ENCODE measurements around the gene CPEB3. TPM values are rescaled to one million over a fixed set of nuclear protein-coding genes. Genes with fewer than 3 reads are reported as not detected.

Gene CPEB3
- total RNA-seq, 2 donors from 2014 or later: 1.7 to 2.2 TPM

DNA sequence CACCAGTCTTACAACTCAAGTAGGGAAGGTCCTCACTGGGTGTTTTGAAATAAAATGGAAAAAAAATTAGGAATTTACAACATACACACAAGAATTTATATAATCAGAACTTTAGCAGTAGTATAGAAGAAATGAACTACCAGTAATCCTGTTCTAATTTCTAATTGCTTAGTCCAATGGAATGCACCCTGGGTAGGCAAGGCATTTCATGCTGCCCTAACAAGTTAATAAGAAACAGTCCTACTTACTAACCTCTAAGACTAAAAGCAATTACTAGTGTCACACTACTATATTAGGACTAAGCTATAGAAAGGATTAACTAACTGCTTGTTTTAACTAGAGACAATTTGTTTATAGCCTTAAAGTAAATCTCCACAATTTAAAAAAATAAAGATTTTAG lies 209.2 kb downstream of the CPEB3 start:
- H3K27ac Mint-ChIP-seq: no peak overlapping the region
- H3K9me3 Mint-ChIP-seq: no peaks in the 10 kb centered on the region
- no peaks in the 10 kb centered on the region for H3K27me3 Mint-ChIP-seq (ENCODE audit: low read depth)
- ATAC-seq (replicated peaks in 1 of 2) (no peak), DNase-seq (no peak)
- no peaks in the 10 kb centered on the region for H3K4me1 Mint-ChIP-seq (ENCODE audit: low read depth)
- no peak overlapping the region for H3K4me3 Mint-ChIP-seq
- peaks cover 0 to 1% of the 10 kb centered on the region in 2 donors for H3K36me3 Mint-ChIP-seq (ENCODE audit: insufficient read depth in 2 of 2)

DNA sequence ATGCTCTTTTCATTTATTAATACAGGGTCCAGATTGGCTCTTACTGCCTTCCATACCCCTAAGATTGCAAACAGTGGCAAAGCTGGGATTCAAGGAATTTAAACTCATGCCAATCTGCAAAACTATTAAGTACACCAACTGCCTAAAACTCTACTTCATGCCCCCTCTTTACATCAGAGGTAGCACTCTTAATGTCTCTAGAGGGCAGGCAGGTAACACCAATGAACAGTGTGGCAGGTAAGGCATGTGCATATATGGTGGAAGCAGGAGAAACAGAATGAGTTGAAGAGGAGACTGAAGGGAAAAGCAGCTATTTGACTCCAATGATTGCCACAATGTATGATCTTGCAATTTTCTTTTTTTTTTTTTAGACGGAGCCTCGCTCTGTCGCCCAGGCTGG lies 210.6 kb downstream of the CPEB3 start:
- DNase-seq: no peak
- no peak overlapping the region for H3K4me3 Mint-ChIP-seq
- H3K27ac Mint-ChIP-seq: no peak overlapping the region
- H3K36me3 Mint-ChIP-seq (ENCODE audit: insufficient read depth in 2 of 2): peaks cover 0 to 1% of the 10 kb centered on the region in 2 donors
- no peaks in the 10 kb centered on the region for H3K27me3 Mint-ChIP-seq (ENCODE audit: low read depth)
- ATAC-seq (replicated peaks in 1 of 2): no peak
- H3K4me1 Mint-ChIP-seq (ENCODE audit: low read depth): no peaks in the 10 kb centered on the region
- no peaks in the 10 kb centered on the region for H3K9me3 Mint-ChIP-seq

DNA sequence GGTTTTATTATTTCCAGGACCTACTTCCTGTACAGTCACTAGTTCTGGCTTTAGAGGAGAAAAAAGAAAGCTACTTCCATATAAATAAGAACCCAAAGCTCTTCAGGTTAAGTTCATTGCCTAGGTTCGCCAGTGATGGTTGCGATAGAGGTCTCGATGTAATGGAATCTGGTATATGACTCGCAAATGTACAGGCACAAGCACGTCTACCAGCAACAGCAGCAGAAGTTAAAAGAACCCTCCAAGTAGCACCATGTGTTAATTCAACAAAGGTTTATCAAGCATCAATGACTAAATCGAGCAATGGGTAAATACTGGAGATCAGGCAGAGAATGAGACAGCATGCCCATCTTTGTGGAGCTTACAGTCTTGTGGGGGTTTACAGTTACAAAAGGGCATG lies 211.9 kb downstream of the CPEB3 start:
- H3K9me3 Mint-ChIP-seq: no peaks in the 10 kb centered on the region
- H3K36me3 Mint-ChIP-seq (ENCODE audit: insufficient read depth in 2 of 2): peaks cover 0 to 1% of the 10 kb centered on the region in 2 donors
- no peaks in the 10 kb centered on the region for H3K4me1 Mint-ChIP-seq (ENCODE audit: low read depth)
- no peak overlapping the region for H3K4me3 Mint-ChIP-seq
- H3K27ac Mint-ChIP-seq: no peak overlapping the region
- ATAC-seq (replicated peaks in 1 of 2) (no peak), DNase-seq (no peak)
- no peaks in the 10 kb centered on the region for H3K27me3 Mint-ChIP-seq (ENCODE audit: low read depth)

DNA sequence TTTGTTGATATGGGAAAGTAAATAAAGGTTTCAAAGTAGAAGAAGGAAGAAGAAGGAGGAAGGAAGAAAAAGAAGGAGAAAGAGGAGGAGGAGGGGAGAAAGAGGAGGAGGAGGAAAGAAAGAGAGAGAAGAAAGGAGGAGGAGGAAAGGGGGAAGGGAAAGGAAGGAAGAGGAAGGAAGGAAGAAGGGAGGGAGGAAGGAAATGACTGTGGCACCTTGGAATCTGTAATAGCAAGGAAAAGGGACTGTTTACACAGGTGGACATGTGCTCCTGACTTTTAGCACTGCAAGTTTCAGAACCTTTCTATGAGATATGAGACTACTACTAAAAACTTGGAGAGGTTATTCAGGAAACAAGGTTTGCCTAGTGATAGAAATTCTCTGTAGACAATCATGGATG lies 214.2 kb downstream of the CPEB3 start:
- Mint-ChIP-seq H3K4me1 (ENCODE audit: low read depth) (peaks cover 2% of the 10 kb centered on the region), H3K27me3 (ENCODE audit: low read depth) (no peaks in the 10 kb centered on the region), H3K36me3 (ENCODE audit: insufficient read depth in 2 of 2) (peaks cover 0 to 1% of the 10 kb centered on the region in 2 donors), H3K27ac (no peak overlapping the region), H3K9me3 (no peaks in the 10 kb centered on the region), H3K4me3 (no peak overlapping the region)
- ATAC-seq (replicated peaks in 1 of 2): no peak
- DNase-seq: no peak

DNA sequence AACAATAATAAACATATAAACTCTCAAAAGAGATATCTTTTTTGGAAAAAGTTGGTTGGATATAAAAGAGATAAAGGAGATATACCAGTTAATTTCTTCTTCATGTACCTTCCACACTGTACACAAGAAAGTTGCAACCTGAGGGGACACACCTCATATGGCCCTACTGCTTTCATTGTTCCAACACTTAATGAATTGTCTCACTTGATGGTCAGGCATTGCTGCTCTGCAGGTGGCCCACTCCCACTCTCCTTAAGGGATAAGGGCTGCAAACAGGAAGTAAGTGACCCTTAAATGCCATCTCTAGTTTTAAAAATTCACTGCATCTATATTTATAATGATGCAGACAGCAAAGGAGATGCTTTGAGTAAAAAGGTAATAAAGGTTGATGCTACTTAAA lies 215.0 kb downstream of the CPEB3 start:
- H3K4me1 Mint-ChIP-seq (ENCODE audit: low read depth): peaks cover 8% of the 10 kb centered on the region
- H3K27ac Mint-ChIP-seq: no peak overlapping the region
- H3K9me3 Mint-ChIP-seq: no peaks in the 10 kb centered on the region
- peaks cover 0 to 1% of the 10 kb centered on the region in 2 donors for H3K36me3 Mint-ChIP-seq (ENCODE audit: insufficient read depth in 2 of 2)
- DNase-seq (no peak), ATAC-seq (replicated peaks in 1 of 2) (no peak)
- no peaks in the 10 kb centered on the region for H3K27me3 Mint-ChIP-seq (ENCODE audit: low read depth)
- no peak overlapping the region for H3K4me3 Mint-ChIP-seq

DNA sequence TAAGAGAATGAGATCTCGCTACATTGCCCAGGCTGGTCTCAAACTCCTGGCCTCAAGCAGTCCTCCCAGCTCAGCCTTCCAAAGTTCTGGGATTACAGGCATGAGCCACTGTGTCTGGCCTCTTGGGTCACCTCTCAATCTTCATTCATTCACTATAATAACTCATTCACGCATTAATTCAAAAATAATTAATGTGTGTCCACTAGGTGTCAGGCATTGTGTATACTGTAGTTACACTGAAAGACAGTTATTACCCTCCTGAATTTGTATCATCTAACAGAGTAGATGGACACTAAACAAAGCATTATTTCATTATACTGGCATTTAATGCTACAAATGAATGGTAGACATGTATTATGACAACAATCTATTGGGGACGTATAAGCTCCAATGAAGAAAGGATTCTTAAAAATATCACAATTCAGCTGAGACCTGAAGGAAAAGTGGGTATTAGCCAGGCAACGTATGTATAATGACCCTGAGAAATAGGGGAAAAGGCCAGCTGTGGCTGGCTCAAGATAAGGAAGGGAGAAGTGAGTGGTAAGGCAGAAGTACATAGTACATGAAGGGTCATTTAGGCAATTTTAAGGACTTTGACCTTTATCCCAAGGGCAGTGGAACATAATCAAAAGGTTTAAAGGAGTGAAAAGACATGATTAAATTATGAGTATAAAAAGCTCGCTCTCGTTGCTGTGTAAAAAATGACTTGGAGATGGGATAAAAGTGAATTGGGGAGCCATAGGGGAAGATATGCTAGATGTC lies 216.6 kb downstream of the CPEB3 start:
- DNase-seq (no peak), ATAC-seq (replicated peaks in 1 of 2) (no peak)
- no peaks in the 10 kb centered on the region for H3K36me3 Mint-ChIP-seq (ENCODE audit: insufficient read depth in 2 of 2)
- no peak overlapping the region for H3K27ac Mint-ChIP-seq
- H3K9me3 Mint-ChIP-seq: no peaks in the 10 kb centered on the region
- no peak overlapping the region for H3K4me3 Mint-ChIP-seq
- H3K4me1 Mint-ChIP-seq (ENCODE audit: low read depth): peaks cover 8% of the 10 kb centered on the region
- H3K27me3 Mint-ChIP-seq (ENCODE audit: low read depth): no peaks in the 10 kb centered on the region

DNA sequence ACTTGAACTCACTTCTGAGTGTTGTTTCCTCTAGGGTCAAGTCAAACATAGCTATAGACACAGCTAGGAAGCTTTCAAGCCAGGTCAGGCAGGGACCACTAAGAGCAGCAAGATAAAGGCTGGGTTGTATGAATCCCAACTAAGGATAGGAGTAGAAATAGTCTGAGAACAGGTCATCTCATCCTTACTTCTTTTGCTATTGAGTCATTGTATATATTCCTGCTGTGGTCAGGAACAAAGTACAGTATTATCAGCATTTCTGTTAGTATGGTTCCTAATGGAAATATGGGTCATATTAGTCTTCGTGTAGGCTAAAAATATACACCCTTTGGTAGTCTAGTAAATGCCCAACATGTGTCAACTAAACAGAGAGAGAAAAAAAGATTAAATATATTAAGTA lies 222.0 kb downstream of the CPEB3 start:
- Mint-ChIP-seq H3K27ac (no peak overlapping the region), H3K4me1 (ENCODE audit: low read depth) (peaks cover 8% of the 10 kb centered on the region), H3K9me3 (no peaks in the 10 kb centered on the region), H3K4me3 (no peak overlapping the region), H3K36me3 (ENCODE audit: insufficient read depth in 2 of 2) (no peaks in the 10 kb centered on the region), H3K27me3 (ENCODE audit: low read depth) (no peaks in the 10 kb centered on the region)
- no peak for DNase-seq
- ATAC-seq (replicated peaks in 1 of 2): no peak

DNA sequence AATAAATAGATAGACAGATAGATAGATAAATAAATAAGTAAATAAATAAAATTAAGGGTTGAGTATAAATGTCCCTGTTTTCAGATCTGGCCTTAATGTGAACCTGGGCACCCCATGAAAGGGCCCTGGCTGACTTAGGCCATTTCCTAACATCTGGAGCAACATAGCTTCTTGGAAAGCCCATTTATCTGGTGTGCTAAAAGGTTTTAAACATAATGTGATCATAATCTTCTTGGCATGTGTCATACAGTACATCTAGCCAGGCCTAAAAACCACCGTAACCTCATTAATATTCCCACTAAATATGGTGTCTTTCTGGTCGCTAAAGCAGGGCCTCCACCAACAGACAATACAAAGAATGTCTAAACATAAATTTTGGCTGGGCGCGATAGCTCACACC lies 224.5 kb downstream of the CPEB3 start:
- peaks cover 3% of the 10 kb centered on the region for H3K4me1 Mint-ChIP-seq (ENCODE audit: low read depth)

DNA sequence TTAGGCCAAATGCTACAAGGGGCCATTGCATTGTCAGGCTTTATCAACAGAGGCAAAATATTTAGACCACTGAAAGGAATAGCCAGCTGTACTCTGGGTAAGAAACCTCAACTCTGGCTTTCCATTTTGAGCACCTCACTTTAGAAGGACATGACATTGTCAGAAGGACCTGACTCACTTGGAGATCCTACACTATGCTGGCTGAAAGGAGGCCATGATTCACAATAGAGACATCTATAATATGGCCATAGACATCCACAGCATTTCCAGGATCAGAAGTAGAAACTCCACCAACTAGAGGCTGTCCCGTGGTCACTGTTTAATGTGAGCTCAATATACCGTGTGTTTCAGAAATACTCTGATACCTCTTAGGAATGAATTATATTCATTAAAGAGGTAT lies 226.4 kb downstream of the CPEB3 start:
- no peak overlapping the region for H3K4me3 Mint-ChIP-seq
- no peaks in the 10 kb centered on the region for H3K27me3 Mint-ChIP-seq (ENCODE audit: low read depth)
- H3K27ac Mint-ChIP-seq: no peak overlapping the region
- H3K9me3 Mint-ChIP-seq: no peaks in the 10 kb centered on the region
- no peaks in the 10 kb centered on the region for H3K36me3 Mint-ChIP-seq (ENCODE audit: insufficient read depth in 2 of 2)
- DNase-seq (no peak), ATAC-seq (replicated peaks in 1 of 2) (no peak)
- H3K4me1 Mint-ChIP-seq (ENCODE audit: low read depth): no peaks in the 10 kb centered on the region

More for the DNA sequence above, 224.5 kb downstream of the CPEB3 start:
- DNase-seq (no peak), ATAC-seq (replicated peaks in 1 of 2) (no peak)
- Mint-ChIP-seq H3K4me3 (no peak overlapping the region), H3K27me3 (ENCODE audit: low read depth) (no peaks in the 10 kb centered on the region), H3K27ac (no peak overlapping the region), H3K36me3 (ENCODE audit: insufficient read depth in 2 of 2) (no peaks in the 10 kb centered on the region), H3K9me3 (no peaks in the 10 kb centered on the region)

DNA sequence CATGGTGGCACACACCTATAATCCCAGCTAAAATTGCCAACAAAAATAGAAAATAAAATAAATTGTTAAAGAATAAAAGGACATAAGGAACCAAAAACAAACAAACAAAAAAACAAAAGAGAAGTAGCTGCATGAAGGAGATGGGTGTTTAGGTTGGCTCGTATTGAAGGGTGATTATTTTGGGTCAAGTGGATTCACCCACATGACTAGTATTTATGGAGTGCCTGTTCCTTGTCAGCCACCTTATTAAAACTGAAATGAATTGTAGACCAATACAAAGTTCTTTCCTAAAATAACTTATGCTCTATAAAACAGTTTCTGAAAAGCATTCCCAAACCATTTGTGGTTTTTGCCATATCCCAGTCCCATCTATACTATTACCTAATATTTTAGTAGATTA lies 228.6 kb downstream of the CPEB3 start:
- no peak for DNase-seq
- no peak overlapping the region for H3K4me3 Mint-ChIP-seq
- ATAC-seq (replicated peaks in 1 of 2): no peak
- H3K4me1 Mint-ChIP-seq (ENCODE audit: low read depth): no peaks in the 10 kb centered on the region
- no peaks in the 10 kb centered on the region for H3K9me3 Mint-ChIP-seq
- H3K36me3 Mint-ChIP-seq (ENCODE audit: insufficient read depth in 2 of 2): no peaks in the 10 kb centered on the region
- no peaks in the 10 kb centered on the region for H3K27me3 Mint-ChIP-seq (ENCODE audit: low read depth)
- H3K27ac Mint-ChIP-seq: no peak overlapping the region

DNA sequence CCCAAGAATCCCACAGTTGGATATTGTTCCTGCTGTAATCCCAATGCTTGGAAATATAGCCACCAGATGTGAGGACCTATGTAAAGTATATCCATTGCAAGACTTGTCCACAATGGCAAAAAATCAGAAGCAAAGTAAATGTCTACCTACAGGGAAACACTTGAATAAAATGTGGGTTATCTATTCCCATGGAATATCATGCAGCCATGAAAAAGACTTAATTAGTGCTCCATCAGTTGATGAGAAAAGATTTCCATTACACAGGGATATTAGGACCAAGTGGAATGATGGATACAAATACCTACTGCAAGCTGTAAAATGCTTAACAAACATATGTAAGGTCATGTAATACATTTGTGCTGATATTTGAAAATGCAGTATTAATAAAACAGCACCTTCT lies 236.1 kb downstream of the CPEB3 start:
- H3K4me1 Mint-ChIP-seq (ENCODE audit: low read depth): no peaks in the 10 kb centered on the region
- H3K4me3 Mint-ChIP-seq: no peak overlapping the region
- H3K9me3 Mint-ChIP-seq: no peaks in the 10 kb centered on the region
- ATAC-seq (replicated peaks in 1 of 2) (no peak), DNase-seq (no peak)
- H3K27me3 Mint-ChIP-seq (ENCODE audit: low read depth): no peaks in the 10 kb centered on the region
- no peak overlapping the region for H3K27ac Mint-ChIP-seq
- no peaks in the 10 kb centered on the region for H3K36me3 Mint-ChIP-seq (ENCODE audit: insufficient read depth in 2 of 2)

DNA sequence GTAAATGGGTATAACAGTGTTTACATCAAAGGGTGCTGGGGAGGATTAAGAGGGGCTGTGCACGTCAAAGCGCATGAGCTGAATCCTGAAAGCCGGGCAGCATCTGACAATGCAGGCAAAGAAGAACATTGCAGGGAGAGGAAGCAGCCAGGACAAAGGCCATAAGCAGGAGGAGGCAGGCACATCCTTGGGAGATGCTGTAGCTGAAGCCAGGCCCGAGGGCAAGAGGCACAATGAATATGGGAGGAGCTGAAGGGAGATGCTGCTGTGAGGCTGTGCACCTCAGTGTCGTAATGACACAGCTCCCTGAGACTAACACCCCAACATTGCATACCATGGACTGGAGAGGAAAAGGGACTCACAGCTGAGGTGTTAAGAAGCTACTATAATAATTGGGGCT lies 238.1 kb downstream of the CPEB3 start:
- H3K27me3 Mint-ChIP-seq (ENCODE audit: low read depth): no peaks in the 10 kb centered on the region
- H3K4me3 Mint-ChIP-seq: no peak overlapping the region
- ATAC-seq (replicated peaks in 1 of 2) (no peak), DNase-seq (no peak)
- H3K36me3 Mint-ChIP-seq (ENCODE audit: insufficient read depth in 2 of 2): no peaks in the 10 kb centered on the region
- peaks cover 8% of the 10 kb centered on the region for H3K4me1 Mint-ChIP-seq (ENCODE audit: low read depth)
- H3K9me3 Mint-ChIP-seq: no peaks in the 10 kb centered on the region
- H3K27ac Mint-ChIP-seq: no peak overlapping the region

DNA sequence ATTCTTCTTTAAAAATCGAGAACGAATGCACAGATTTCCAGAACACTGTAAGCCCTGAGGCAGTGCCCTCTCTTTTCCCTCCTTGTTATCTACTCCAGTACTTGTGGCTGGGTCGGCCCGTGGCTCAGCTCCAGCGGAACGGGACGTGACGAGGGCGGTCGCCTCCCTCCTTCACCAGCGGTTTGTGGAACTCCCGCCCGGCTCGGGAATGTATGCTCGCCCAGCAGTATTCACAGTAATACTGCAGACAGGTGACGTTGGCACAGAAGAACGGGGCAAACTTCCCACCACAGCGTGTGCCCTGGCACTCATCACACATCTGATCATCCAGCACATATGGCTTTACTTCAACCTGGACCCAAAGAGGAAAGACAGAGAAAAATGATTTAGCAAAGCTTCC lies 238.8 kb downstream of the CPEB3 start:
- H3K36me3 Mint-ChIP-seq (ENCODE audit: insufficient read depth in 2 of 2): no peaks in the 10 kb centered on the region
- no peak overlapping the region for H3K4me3 Mint-ChIP-seq
- DNase-seq (no peak), ATAC-seq (replicated peaks in 1 of 2) (no peak)
- no peak overlapping the region for H3K27ac Mint-ChIP-seq
- H3K9me3 Mint-ChIP-seq: no peaks in the 10 kb centered on the region
- H3K27me3 Mint-ChIP-seq (ENCODE audit: low read depth): no peaks in the 10 kb centered on the region
- peaks cover 10% of the 10 kb centered on the region for H3K4me1 Mint-ChIP-seq (ENCODE audit: low read depth)

DNA sequence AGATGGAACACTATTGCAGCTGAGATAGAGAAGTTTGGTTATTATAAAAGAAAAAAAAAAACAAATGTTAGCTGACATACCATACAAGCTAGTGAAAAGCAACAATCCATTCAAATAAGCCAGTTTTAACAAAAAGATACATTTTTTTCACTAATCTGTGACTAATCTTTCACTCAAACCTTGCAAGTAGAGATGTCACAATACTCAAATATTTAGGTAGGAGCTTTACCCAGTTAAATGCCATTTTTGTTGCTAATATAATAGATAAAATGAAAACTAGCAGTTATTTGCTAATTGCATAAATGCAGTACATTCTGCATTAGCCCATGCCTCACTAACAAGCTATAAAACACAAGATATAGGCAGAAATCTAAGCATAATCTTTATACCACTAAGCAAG lies 243.7 kb downstream of the CPEB3 start:
- Mint-ChIP-seq H3K27me3 (ENCODE audit: low read depth) (no peaks in the 10 kb centered on the region), H3K9me3 (no peaks in the 10 kb centered on the region), H3K36me3 (ENCODE audit: insufficient read depth in 2 of 2) (no peaks in the 10 kb centered on the region), H3K27ac (no peak overlapping the region), H3K4me3 (no peak overlapping the region), H3K4me1 (ENCODE audit: low read depth) (peaks cover 10% of the 10 kb centered on the region)
- ATAC-seq (replicated peaks in 1 of 2) (no peak), DNase-seq (no peak)
